Heart left ventricle (tissue), 13 donors: Measurements from ENCODE around the gene RAI1.

Experiments used
- CTCF ChIP-seq, 12 donors: fragments of 200-600 bp; sonication (generic) in 4 of 12; IDR thresholded peaks; one replicate each; pipeline versions ENCODE4 v1.5.0 to v1.8.0; 2018 to 2022; ENCODE audit warnings: antibody characterized with exemption in 12 of 12, mild to moderate bottlenecking in 5 of 12
- POLR2A ChIP-seq, 2 donors: fragments of 450-650 bp; IDR thresholded peaks; one replicate each; pipeline ENCODE4 v1.6.1; 2017; ENCODE audit warnings: antibody characterized with exemption in 2 of 2, mild to moderate bottlenecking in 2 of 2, moderate library complexity in 2 of 2
- donor health status: ischemic (EF 13 %, LVEDD 7.1; RV severe dilation, severe dysfunction).
- donor health status: DM: no; HTN: yes; CAD: no.
- donor health status: DM: no; HTN: no; CAD: no.
- donor health status: ischemic (EF 25% LVEDD 6.9; RV normal size, moderate dysfunction).
- donor health status: ischemic (EF 25% LVEDD 5.7; RV mildly dilated, moderate dysfunction).
- donor health status: ischemic (EF 35%, LVEDD 5.7; RV mildly dilated, moderate dysfunction).
- donor health status: nonischemic (EF 11% LVEDD 7.7; RV severe dilation, severe dysfunction).
- donor health status: DM: yes; HTN: yes; CAD: no.
- donor health status: PGD.
- donor health status: ischemic (EF 29% LVEDD 5.4; RV normal size, mild dysfunction).
- donor health status: nonischemic (EF 23%, LVEDD 6.1; RV moderate dilation, normal function).

- TF ChIP-seq POLR2A (IDR thresholded peaks at IDR 0.05), result no peak
- TF ChIP-seq CTCF (IDR thresholded peaks at IDR 0.05), result no peak
Observed at GRCh38 chr17:17691468-17692263, 10.4 kb downstream of the RAI1 start.
